HEK293 (cell line): ENCODE results near the gene TRAF4.

ENCODE experiments used
- BCL11A ChIP-seq: fragments of 450-650 bp; formaldehyde crosslinking; IDR thresholded peaks from 2 replicates; pipeline ENCODE4 v1.5.1; 2016; ENCODE audit warnings: low read depth, missing biosample characterization, missing genetic modification characterization
- EGR2 ChIP-seq: fragments of 450-650 bp; formaldehyde crosslinking; IDR thresholded peaks from 2 replicates; pipeline ENCODE4 v1.5.1; 2016; ENCODE audit warnings: low read depth, missing biosample characterization, missing genetic modification characterization
- FEZF1 ChIP-seq: fragments of 450-650 bp; formaldehyde crosslinking; IDR thresholded peaks from 2 replicates; pipeline ENCODE4 v1.5.1; 2016; ENCODE audit warnings: missing biosample characterization, missing genetic modification characterization
- GLI2 ChIP-seq: fragments of 450-650 bp; formaldehyde crosslinking; IDR thresholded peaks from 2 replicates; pipeline ENCODE4; 2017; ENCODE audit warnings: missing biosample characterization, missing genetic modification characterization, low read depth, borderline replicate concordance
- GLIS2 ChIP-seq: fragments of 450-650 bp; formaldehyde crosslinking; IDR thresholded peaks from 2 replicates; pipeline ENCODE4 v1.5.1; 2016; ENCODE audit warnings: missing biosample characterization, missing genetic modification characterization
- KLF17 ChIP-seq: fragments of 450-650 bp; formaldehyde crosslinking; IDR thresholded peaks from 2 replicates; pipeline ENCODE4 v1.5.1; 2016; ENCODE audit warnings: missing biosample characterization, missing genetic modification characterization
- OVOL3 ChIP-seq: fragments of 450-650 bp; formaldehyde crosslinking; IDR thresholded peaks from 2 replicates; pipeline ENCODE4 v1.5.1; 2016; ENCODE audit warnings: missing biosample characterization, missing genetic modification characterization
- SETDB1 ChIP-seq: IDR thresholded peaks from one replicate; pipeline ENCODE4 v1.6.1; 2017; ENCODE audit warnings: mild to moderate bottlenecking, low read length, moderate library complexity, mixed read lengths; ENCODE audit not compliant: insufficient read length
- TRIM28 ChIP-seq: IDR thresholded peaks from 2 replicates; pipeline ENCODE4 v1.6.1; 2011; ENCODE audit warnings: low read length, control low read depth, borderline replicate concordance
- TSHZ1 ChIP-seq: fragments of 450-650 bp; formaldehyde crosslinking; IDR thresholded peaks from 2 replicates; pipeline ENCODE4 v1.5.1; 2016; ENCODE audit warnings: missing biosample characterization, missing genetic modification characterization, borderline replicate concordance
- YY1 ChIP-seq: fragments of 450-650 bp; formaldehyde crosslinking; IDR thresholded peaks from 2 replicates; pipeline ENCODE4 v1.5.1; 2018; ENCODE audit warnings: missing biosample characterization, missing genetic modification characterization
- YY2 ChIP-seq: fragments of 450-650 bp; formaldehyde crosslinking; IDR thresholded peaks from 2 replicates; pipeline ENCODE4 v1.5.1; 2016; ENCODE audit warnings: missing biosample characterization, missing genetic modification characterization
- ZBTB17 ChIP-seq: fragments of 450-650 bp; formaldehyde crosslinking; IDR thresholded peaks from 2 replicates; pipeline ENCODE4 v1.5.1; 2016; ENCODE audit warnings: missing biosample characterization, missing genetic modification characterization
- ZEB2 ChIP-seq: fragments of 450-650 bp; formaldehyde crosslinking; IDR thresholded peaks from 2 replicates; pipeline ENCODE4 v1.5.1; 2016; ENCODE audit warnings: missing biosample characterization, missing genetic modification characterization
- ZFP3 ChIP-seq: fragments of 450-650 bp; formaldehyde crosslinking; IDR thresholded peaks from 2 replicates; pipeline ENCODE4 v1.5.1; 2016; ENCODE audit warnings: low read depth, missing biosample characterization, missing genetic modification characterization
- ZNF10 ChIP-seq: fragments of 450-650 bp; formaldehyde crosslinking; IDR thresholded peaks from 2 replicates; pipeline ENCODE4 v1.5.1; 2017; ENCODE audit warnings: missing biosample characterization, missing genetic modification characterization
- ZNF132 ChIP-seq: fragments of 450-650 bp; formaldehyde crosslinking; IDR thresholded peaks from 2 replicates; pipeline ENCODE4 v1.5.1; 2017; ENCODE audit warnings: missing biosample characterization, missing genetic modification characterization, borderline replicate concordance
- ZNF148 ChIP-seq: fragments of 450-650 bp; formaldehyde crosslinking; IDR thresholded peaks from 2 replicates; pipeline ENCODE4 v1.5.0; 2017; ENCODE audit warnings: missing biosample characterization, missing genetic modification characterization, borderline replicate concordance
- ZNF175 ChIP-seq: fragments of 450-650 bp; formaldehyde crosslinking; IDR thresholded peaks from 2 replicates; pipeline ENCODE4 v1.5.1; 2016; ENCODE audit warnings: missing biosample characterization, missing genetic modification characterization
- ZNF223 ChIP-seq: fragments of 450-650 bp; formaldehyde crosslinking; IDR thresholded peaks from 2 replicates; pipeline ENCODE4 v1.5.1; 2016; ENCODE audit warnings: missing biosample characterization, missing genetic modification characterization
- ZNF24 ChIP-seq: fragments of 450-650 bp; formaldehyde crosslinking; IDR thresholded peaks from 2 replicates; pipeline ENCODE4 v1.5.1; 2016; ENCODE audit warnings: missing biosample characterization, missing genetic modification characterization
- ZNF274 ChIP-seq, 2 experiments: fragments of 200-500 bp in 1 of 2; fragments of 450-650 bp in 1 of 2; sonication (Bioruptor generic) in 1 of 2; formaldehyde crosslinking in 1 of 2; IDR thresholded peaks; 2 replicates each; pipeline versions ENCODE4 v1.5.1 to v1.6.1; 2014 to 2016; ENCODE audit warnings: borderline replicate concordance in 1 of 2, inconsistent platforms in 1 of 2, low read length in 1 of 2, missing biosample characterization in 1 of 2, missing genetic modification characterization in 1 of 2
- ZNF324 ChIP-seq: fragments of 450-650 bp; formaldehyde crosslinking; IDR thresholded peaks from 2 replicates; pipeline ENCODE4 v1.5.1; 2016; ENCODE audit warnings: missing biosample characterization, missing genetic modification characterization
- ZNF416 ChIP-seq: fragments of 450-650 bp; formaldehyde crosslinking; IDR thresholded peaks from 2 replicates; pipeline ENCODE4 v1.5.1; 2016; ENCODE audit warnings: missing biosample characterization, missing genetic modification characterization
- ZNF473 ChIP-seq: fragments of 450-650 bp; formaldehyde crosslinking; IDR thresholded peaks from 2 replicates; pipeline ENCODE4 v1.5.1; 2017; ENCODE audit warnings: missing biosample characterization, missing genetic modification characterization
- ZNF596 ChIP-seq: fragments of 450-650 bp; IDR thresholded peaks from 2 replicates; pipeline ENCODE4 v1.5.0; 2018; ENCODE audit warnings: missing biosample characterization, mild to moderate bottlenecking, missing genetic modification characterization, moderate library complexity
- ZNF623 ChIP-seq: fragments of 450-650 bp; formaldehyde crosslinking; IDR thresholded peaks from 2 replicates; pipeline ENCODE4 v1.5.1; 2016; ENCODE audit warnings: missing biosample characterization, missing genetic modification characterization
- ZNF629 ChIP-seq: fragments of 450-650 bp; formaldehyde crosslinking; IDR thresholded peaks from 2 replicates; pipeline ENCODE4 v1.5.1; 2017; ENCODE audit warnings: missing biosample characterization, missing genetic modification characterization
- ZNF639 ChIP-seq: fragments of 450-650 bp; formaldehyde crosslinking; IDR thresholded peaks from 2 replicates; pipeline ENCODE4 v1.5.1; 2016; ENCODE audit warnings: missing biosample characterization, missing genetic modification characterization
- ZNF830 ChIP-seq: fragments of 450-650 bp; IDR thresholded peaks from 2 replicates; pipeline ENCODE4 v1.5.0; 2018; ENCODE audit warnings: missing biosample characterization, missing genetic modification characterization, low read depth, mild to moderate bottlenecking, moderate library complexity
- ZNF837 ChIP-seq: fragments of 450-650 bp; formaldehyde crosslinking; IDR thresholded peaks from 2 replicates; pipeline ENCODE4 v1.5.1; 2016; ENCODE audit warnings: missing biosample characterization, missing genetic modification characterization
- TF ChIP-seq, protein P1 (sequence below): fragments of 450-650 bp; formaldehyde crosslinking; IDR thresholded peaks from 2 replicates; pipeline ENCODE4 v1.5.1; 2016; ENCODE audit warnings: missing biosample characterization, missing genetic modification characterization

The TRAF4 gene

GRCh38 chr17:28710861-28711722 is 32.7 kb upstream of the TRAF4 start (continued):
- no peak for TF ChIP-seq SETDB1
- peak; percentile 48; the same call in 1 of the 2 replicates for TF ChIP-seq ZNF629 (tag by site-specific recombination)
- TF ChIP-seq ZNF416: no peak
- no peak for TF ChIP-seq ZNF132 (tag by site-specific recombination)
- no peak for TF ChIP-seq ZNF639 (tag by site-specific recombination)
- no peak for TF ChIP-seq ZNF10 (tag by site-specific recombination)
- no peak for TF ChIP-seq ZNF623 (tag by site-specific recombination)
- TF ChIP-seq BCL11A (tag by site-specific recombination): 0 out of 2 replicates have a peak, but pooled peaks have one; percentile 26
- TF ChIP-seq ZEB2 (tag by site-specific recombination): peak; percentile 93
- TF ChIP-seq TSHZ1 (tag by site-specific recombination): no peak
- TF ChIP-seq YY2 (tag by site-specific recombination): no peak
- TF ChIP-seq ZNF596 (tag by site-specific recombination): no peak
- no peak for TF ChIP-seq GLI2 (tag by site-specific recombination)
- peak; percentile 96 for TF ChIP-seq ZBTB17 (tag by site-specific recombination)
- TF ChIP-seq ZNF223 (tag by site-specific recombination): 0 out of 2 replicates have a peak, but pooled peaks have one; percentile 18
- TF ChIP-seq, protein P1, sequence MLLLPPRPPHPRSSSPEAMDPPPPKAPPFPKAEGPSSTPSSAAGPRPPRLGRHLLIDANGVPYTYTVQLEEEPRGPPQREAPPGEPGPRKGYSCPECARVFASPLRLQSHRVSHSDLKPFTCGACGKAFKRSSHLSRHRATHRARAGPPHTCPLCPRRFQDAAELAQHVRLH (tag by site-specific recombination): 0 out of 2 replicates have a peak, but pooled peaks have one; percentile 21
- peak; percentile 48; the same call in 1 of the 2 replicates for TF ChIP-seq EGR2
- no peak for TF ChIP-seq ZNF148 (tag by site-specific recombination)
- no peak for TF ChIP-seq FEZF1 (tag by site-specific recombination)
- no peak for TF ChIP-seq ZNF24
- TF ChIP-seq ZFP3: no peak
- no peak for TF ChIP-seq ZNF175 (tag by site-specific recombination)
- TF ChIP-seq ZNF830 (tag by site-specific recombination): no peak
- peak; percentile 56; the same call in 1 of the 2 replicates for TF ChIP-seq ZNF324
- TF ChIP-seq OVOL3 (tag by site-specific recombination): no peak
- no peak for TF ChIP-seq ZNF837 (tag by site-specific recombination)
- TF ChIP-seq TRIM28: no peak
- TF ChIP-seq ZNF274 (IDR thresholded peaks at IDR 0.05; ENCODE audit: low read length): no peak
- TF ChIP-seq ZNF274 (tag by site-specific recombination; IDR thresholded peaks at IDR 0.05; ENCODE audit: borderline replicate concordance): no peak
- 0 out of 2 replicates have a peak, but pooled peaks have one; percentile 35 for TF ChIP-seq YY1 (tag by site-specific recombination)
- peak; percentile 90 for TF ChIP-seq KLF17 (tag by site-specific recombination)
- TF ChIP-seq GLIS2: peak; percentile 38; the same call in 1 of the 2 replicates
- TF ChIP-seq ZNF473 (tag by site-specific recombination): no peak
